ENCODE data around the gene AGBL4. TPM values are rescaled to one million over a fixed set of nuclear protein-coding genes. Genes with fewer than 3 reads are reported as not detected.

AGBL4 gene
- total and polyA plus RNA-seq, 2 experiments from 2014 or later = not detected

GRCh38 chr1:48841966-48842365, 1181.8 kb downstream of the AGBL4 start:
- Histone ChIP-seq H3K4me2 (ENCODE audit: unreplicated experiment) (no peak overlapping the region), H3K36me3 (ENCODE audit: low read depth) (no peaks in the 10 kb centered on the region), H3K9ac (no peak overlapping the region), H3K79me2 (ENCODE audit: insufficient read depth) (no peaks in the 10 kb centered on the region), H4K20me1 (ENCODE audit: insufficient read depth) (no peaks in the 10 kb centered on the region), H3K27me3 (replicated peaks; ENCODE audit: insufficient read depth) (0 out of 2 replicates have a peak, but pooled peaks cover 6% of the 10 kb centered on the region), H3K27ac (no peak overlapping the region), H3K4me3 (no peak overlapping the region), H3K4me1 (ENCODE audit: insufficient read depth) (no peaks in the 10 kb centered on the region), H3K9me2 (ENCODE audit: insufficient read depth) (no peaks in the 10 kb centered on the region), H3K9me3 (ENCODE audit: low read depth) (no peaks in the 10 kb centered on the region), H2AFZ (no peak overlapping the region), H3F3A (ENCODE audit: insufficient read depth) (no peaks in the 10 kb centered on the region)
- 0 to 5% methylated on average over 2 of the region's 2 CpGs for WGBS, 2 experiments (ENCODE audit: low coverage in 1 of 2, low lambda C conversion rate in 2 of 2, missing lambda C conversion rate in 2 of 2)
- TF ChIP-seq EZH2 (IDR thresholded peaks at IDR 0.05; ENCODE audit: insufficient read depth, poor library complexity, severe bottlenecking) = no peak
- TF ChIP-seq EZH2phosphoT487 (IDR thresholded peaks at IDR 0.05; ENCODE audit: insufficient read depth, low read depth) = no peak
- DNase-seq = no peak
- in situ Hi-C loops (cut with MboI) = no loop called here

GRCh38 chr1:48841461-48841860, 1182.3 kb downstream of the AGBL4 start:
- H2AFZ ChIP-seq = no peak overlapping the region
- 31 to 43% methylated on average over 3 of the region's 3 CpGs for WGBS, 2 experiments (ENCODE audit: low coverage in 1 of 2, low lambda C conversion rate in 2 of 2, missing lambda C conversion rate in 2 of 2)
- no peaks in the 10 kb centered on the region for H4K20me1 ChIP-seq (ENCODE audit: insufficient read depth)
- H3K27me3 ChIP-seq (replicated peaks; ENCODE audit: insufficient read depth) = 0 out of 2 replicates have a peak, but pooled peaks cover 6% of the 10 kb centered on the region
- H3K36me3 ChIP-seq (ENCODE audit: low read depth) = no peaks in the 10 kb centered on the region
- H3K9me3 ChIP-seq (ENCODE audit: low read depth) = no peaks in the 10 kb centered on the region
- no peak overlapping the region for H3K9ac ChIP-seq
- no peak overlapping the region for H3K4me3 ChIP-seq
- no peak for TF ChIP-seq EZH2phosphoT487 (IDR thresholded peaks at IDR 0.05; ENCODE audit: insufficient read depth, low read depth)
- no peak for TF ChIP-seq EZH2 (IDR thresholded peaks at IDR 0.05; ENCODE audit: insufficient read depth, poor library complexity, severe bottlenecking)
- no peaks in the 10 kb centered on the region for H3K79me2 ChIP-seq (ENCODE audit: insufficient read depth)
- H3K4me1 ChIP-seq (ENCODE audit: insufficient read depth) = no peaks in the 10 kb centered on the region
- no peak overlapping the region for H3K27ac ChIP-seq
- DNase-seq = no peak
- in situ Hi-C loops (cut with MboI) = no loop called here
- H3K9me2 ChIP-seq (ENCODE audit: insufficient read depth) = no peaks in the 10 kb centered on the region
- H3F3A ChIP-seq (ENCODE audit: insufficient read depth) = no peaks in the 10 kb centered on the region
- H3K4me2 ChIP-seq (ENCODE audit: unreplicated experiment) = no peak overlapping the region

GRCh38 chr1:48831120-48831978, 1192.4 kb downstream of the AGBL4 start:
- no peaks in the 10 kb centered on the region for H3K36me3 ChIP-seq (ENCODE audit: low read depth)
- H3K9ac ChIP-seq = no peak overlapping the region
- in situ Hi-C loops (cut with MboI) = no loop called here
- H3K79me2 ChIP-seq (ENCODE audit: insufficient read depth) = no peaks in the 10 kb centered on the region
- H3K4me3 ChIP-seq = no peak overlapping the region
- no peaks in the 10 kb centered on the region for H4K20me1 ChIP-seq (ENCODE audit: insufficient read depth)
- TF ChIP-seq EZH2 (IDR thresholded peaks at IDR 0.05; ENCODE audit: insufficient read depth, poor library complexity, severe bottlenecking) = no peak
- no peak for TF ChIP-seq EZH2phosphoT487 (IDR thresholded peaks at IDR 0.05; ENCODE audit: insufficient read depth, low read depth)
- H3K4me1 ChIP-seq (ENCODE audit: insufficient read depth) = no peaks in the 10 kb centered on the region
- H3K4me2 ChIP-seq (ENCODE audit: unreplicated experiment) = no peak overlapping the region
- no peak for DNase-seq
- peaks cover 24% of the 10 kb centered on the region; the same call in 1 of the 2 replicates for H3K27me3 ChIP-seq (replicated peaks; ENCODE audit: insufficient read depth)
- 17 to 19% methylated on average over 4 of the region's 4 CpGs for WGBS, 2 experiments (ENCODE audit: low coverage in 1 of 2, low lambda C conversion rate in 2 of 2, missing lambda C conversion rate in 2 of 2)
- no peaks in the 10 kb centered on the region for H3K9me2 ChIP-seq (ENCODE audit: insufficient read depth)
- no peak overlapping the region for H2AFZ ChIP-seq
- no peaks in the 10 kb centered on the region for H3K9me3 ChIP-seq (ENCODE audit: low read depth)
- no peaks in the 10 kb centered on the region for H3F3A ChIP-seq (ENCODE audit: insufficient read depth)
- no peak overlapping the region for H3K27ac ChIP-seq

- TF ChIP-seq EZH2phosphoT487 (IDR thresholded peaks at IDR 0.05; ENCODE audit: insufficient read depth, low read depth) (no peak), EZH2 (IDR thresholded peaks at IDR 0.05; ENCODE audit: insufficient read depth, poor library complexity, severe bottlenecking) (no peak)
- no peaks in the 10 kb centered on the region for H3K4me1 ChIP-seq (ENCODE audit: insufficient read depth)
- H3K9me3 ChIP-seq (ENCODE audit: low read depth) = no peaks in the 10 kb centered on the region
- H3K79me2 ChIP-seq (ENCODE audit: insufficient read depth) = no peaks in the 10 kb centered on the region
- H3K4me2 ChIP-seq (ENCODE audit: unreplicated experiment) = no peak overlapping the region
- peaks cover 30% of the 10 kb centered on the region for H3K27me3 ChIP-seq (replicated peaks; ENCODE audit: insufficient read depth)
- no peak for DNase-seq
- H2AFZ ChIP-seq = no peak overlapping the region
- H3K9ac ChIP-seq = no peak overlapping the region
- no peaks in the 10 kb centered on the region for H3K36me3 ChIP-seq (ENCODE audit: low read depth)
- H3K9me2 ChIP-seq (ENCODE audit: insufficient read depth) = no peaks in the 10 kb centered on the region
- in situ Hi-C loops (cut with MboI) = no loop called here
- H3K4me3 ChIP-seq = no peak overlapping the region
- H3K27ac ChIP-seq = no peak overlapping the region
- WGBS, 2 experiments (ENCODE audit: low coverage in 1 of 2, low lambda C conversion rate in 2 of 2, missing lambda C conversion rate in 2 of 2) = 18 to 22% methylated on average over 2 of the region's 2 CpGs
- H4K20me1 ChIP-seq (ENCODE audit: insufficient read depth) = no peaks in the 10 kb centered on the region
- no peaks in the 10 kb centered on the region for H3F3A ChIP-seq (ENCODE audit: insufficient read depth)
Measured at GRCh38 chr1:48830715-48831114, 1193.0 kb downstream of the AGBL4 start.

All from GM23248 (cell line).